ENCODE measurements around the gene NEK2.

DNA sequence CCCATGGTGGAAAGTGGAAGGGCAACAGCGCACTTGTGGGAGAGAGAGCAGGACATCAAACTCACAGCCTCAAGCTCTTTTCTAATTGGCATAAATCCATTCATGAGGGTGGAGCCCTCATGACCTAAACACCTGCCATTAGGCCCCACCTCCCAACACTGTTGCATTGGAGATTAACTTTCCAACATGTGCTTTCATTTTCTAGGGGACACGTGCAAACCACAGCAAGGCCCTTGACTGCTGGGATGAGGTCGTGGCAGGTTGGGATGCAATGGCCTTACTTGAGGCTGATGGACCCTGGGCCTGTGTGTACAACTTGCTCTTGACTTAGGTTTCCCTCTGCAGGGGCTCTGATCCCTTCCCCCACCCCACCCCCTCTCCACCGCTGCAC, 35.9 kb upstream of the NEK2 start:
- TF ChIP-seq, protein P1, sequence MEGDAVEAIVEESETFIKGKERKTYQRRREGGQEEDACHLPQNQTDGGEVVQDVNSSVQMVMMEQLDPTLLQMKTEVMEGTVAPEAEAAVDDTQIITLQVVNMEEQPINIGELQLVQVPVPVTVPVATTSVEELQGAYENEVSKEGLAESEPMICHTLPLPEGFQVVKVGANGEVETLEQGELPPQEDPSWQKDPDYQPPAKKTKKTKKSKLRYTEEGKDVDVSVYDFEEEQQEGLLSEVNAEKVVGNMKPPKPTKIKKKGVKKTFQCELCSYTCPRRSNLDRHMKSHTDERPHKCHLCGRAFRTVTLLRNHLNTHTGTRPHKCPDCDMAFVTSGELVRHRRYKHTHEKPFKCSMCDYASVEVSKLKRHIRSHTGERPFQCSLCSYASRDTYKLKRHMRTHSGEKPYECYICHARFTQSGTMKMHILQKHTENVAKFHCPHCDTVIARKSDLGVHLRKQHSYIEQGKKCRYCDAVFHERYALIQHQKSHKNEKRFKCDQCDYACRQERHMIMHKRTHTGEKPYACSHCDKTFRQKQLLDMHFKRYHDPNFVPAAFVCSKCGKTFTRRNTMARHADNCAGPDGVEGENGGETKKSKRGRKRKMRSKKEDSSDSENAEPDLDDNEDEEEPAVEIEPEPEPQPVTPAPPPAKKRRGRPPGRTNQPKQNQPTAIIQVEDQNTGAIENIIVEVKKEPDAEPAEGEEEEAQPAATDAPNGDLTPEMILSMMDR (conservative IDR thresholded peaks at IDR 0.05), result no peak
- no peak for TF ChIP-seq ZFX (IDR thresholded peaks at IDR 0.05)
